GM19468 (cell line): ENCODE data around the gene KIAA1217.

Experiments
- ATAC-seq: cut with Tn5 transposase; IDR thresholded peaks from one replicate; pipeline ENCODE4 v1.9.1; 2021; ENCODE audit warnings: mild to moderate bottlenecking, moderate library complexity, moderate number of reproducible peaks; ENCODE audit not compliant: unreplicated experiment; ENCODE audit errors: extremely low read depth

The KIAA1217 gene

GRCh38 chr10:24208661-24209431, at the start of gene KIAA1217:
TSS of gene KIAA1217 (plus strand) at chr10:24209138. CDS start at chr10:24209194, 56 bp downstream.
- ATAC-seq, result no peak

GRCh38 chr10:24162206-24162985, 46.5 kb upstream of the KIAA1217 start:
- no peak for ATAC-seq

- no peak for ATAC-seq
Observed at GRCh38 chr10:24163485-24163884, 45.5 kb upstream of the KIAA1217 start.

- ATAC-seq, result no peak
Observed at GRCh38 chr10:24168258-24169170, 40.4 kb upstream of the KIAA1217 start.

GRCh38 chr10:24170199-24170598, 38.7 kb upstream of the KIAA1217 start:
- ATAC-seq, result no peak

- ATAC-seq, result no peak
Observed at GRCh38 chr10:24172909-24173308, 36.0 kb upstream of the KIAA1217 start.

GRCh38 chr10:24174014-24174413, 34.9 kb upstream of the KIAA1217 start:
- no peak for ATAC-seq

GRCh38 chr10:24176658-24177057, 32.3 kb upstream of the KIAA1217 start:
- ATAC-seq, result no peak

GRCh38 chr10:24177636-24178035, 31.3 kb upstream of the KIAA1217 start:
- no peak for ATAC-seq

- ATAC-seq, result no peak
Observed at GRCh38 chr10:24180891-24181290, 28.0 kb upstream of the KIAA1217 start.

- ATAC-seq, result no peak
Observed at GRCh38 chr10:24184455-24184854, 24.5 kb upstream of the KIAA1217 start.

GRCh38 chr10:24193330-24193729, 15.6 kb upstream of the KIAA1217 start:
- ATAC-seq, result no peak

- no peak for ATAC-seq
Observed at GRCh38 chr10:24197263-24197662, 11.7 kb upstream of the KIAA1217 start.

- no peak for ATAC-seq
Observed at GRCh38 chr10:24201503-24202180, 7.3 kb upstream of the KIAA1217 start.

GRCh38 chr10:24202181-24202570, 6.8 kb upstream of the KIAA1217 start:
- ATAC-seq, result no peak

GRCh38 chr10:24205821-24206220, 3.1 kb upstream of the KIAA1217 start:
- no peak for ATAC-seq

- ATAC-seq, result no peak
Observed at GRCh38 chr10:24206334-24206733, 2.6 kb upstream of the KIAA1217 start.

- ATAC-seq, result no peak
Observed at GRCh38 chr10:24206926-24207325, 2.0 kb upstream of the KIAA1217 start.

- ATAC-seq, result no peak
Observed at GRCh38 chr10:24207341-24207740, 1.6 kb upstream of the KIAA1217 start.
